Breast epithelium (tissue), 3 donors: ENCODE results near the gene MAP2K6.

Experiments used
- CTCF ChIP-seq, 3 donors: fragments of 450-650 bp; IDR thresholded peaks; one replicate each; pipeline ENCODE4 v1.5.1; 2016 to 2017; ENCODE audit warnings: antibody characterized with exemption in 3 of 3, mild to moderate bottlenecking in 3 of 3, moderate library complexity in 3 of 3
- POLR2AphosphoS5 ChIP-seq, 3 donors: sonication (generic); formaldehyde crosslinking; IDR thresholded peaks; one replicate each; pipeline ENCODE4 v1.6.1; 2017; ENCODE audit warnings: antibody characterized with exemption in 3 of 3

- TF ChIP-seq CTCF (IDR thresholded peaks at IDR 0.05) = no peak
- TF ChIP-seq POLR2AphosphoS5 (IDR thresholded peaks at IDR 0.05) = no peak
These were observed 119.7 kb downstream of the MAP2K6 start for GRCh38 chr17:69534235-69534621.
